HG03469 (cell line): ENCODE measurements around the gene SDK2.
"Not testable (repeated sequence)": the region's sequence is repeated elsewhere in the genome, so short reads cannot be mapped to it uniquely, and the experiment has no call there.

ENCODE experiments used
- ATAC-seq: cut with Tn5 transposase; IDR thresholded peaks from one replicate; pipeline ENCODE4 v1.9.1; 2021; ENCODE audit warnings: mild to moderate bottlenecking, moderate library complexity, moderate number of reproducible peaks; ENCODE audit not compliant: unreplicated experiment

The SDK2 gene

DNA sequence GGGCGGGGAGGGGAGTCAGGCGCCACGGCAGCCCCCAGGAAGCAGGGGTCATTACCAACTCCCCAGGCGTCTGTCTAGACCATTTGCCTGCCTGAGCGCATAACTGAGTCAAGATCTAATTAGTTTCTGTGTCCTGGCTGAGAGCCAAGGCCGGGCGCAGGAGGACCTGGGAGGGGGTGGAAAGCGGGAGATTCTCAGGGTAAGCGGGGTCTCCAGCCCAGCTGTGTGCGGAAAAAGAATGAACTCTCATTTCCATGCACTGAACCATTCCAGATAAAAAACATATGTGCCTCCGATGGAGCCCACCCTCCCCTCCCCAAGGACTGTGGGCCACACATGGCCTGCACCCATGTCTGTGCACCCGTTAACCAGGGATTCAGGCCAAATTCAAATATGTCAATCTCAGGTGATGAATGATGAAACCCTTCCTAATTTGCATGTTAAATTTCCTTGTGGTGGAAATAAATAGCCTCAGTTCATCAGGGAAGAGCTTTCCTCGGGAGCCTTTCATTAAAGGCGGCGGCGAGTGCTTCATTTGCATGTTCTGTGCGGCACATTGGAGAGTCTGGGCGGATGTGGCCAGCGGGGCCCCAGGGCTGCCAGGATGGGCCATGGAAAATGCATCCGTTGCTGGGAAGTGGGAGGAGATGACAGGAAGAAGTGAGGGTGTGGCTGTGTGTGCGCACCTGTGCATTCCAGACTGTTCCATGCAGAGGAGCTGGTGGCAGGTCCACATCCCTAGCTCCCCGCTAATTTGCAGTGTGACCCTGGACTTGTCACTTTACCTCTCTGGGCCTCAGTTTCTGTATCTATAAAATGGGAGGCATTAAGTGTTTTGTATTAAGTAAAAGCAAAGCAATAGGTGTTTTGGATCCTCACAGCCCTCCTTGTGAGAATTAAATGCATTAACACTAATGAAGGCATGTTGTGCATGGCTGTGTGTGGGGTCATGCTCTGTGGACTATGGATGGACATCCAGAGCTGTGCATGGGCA lies 151.1 kb downstream of the SDK2 start:
- ATAC-seq, result no peak

DNA sequence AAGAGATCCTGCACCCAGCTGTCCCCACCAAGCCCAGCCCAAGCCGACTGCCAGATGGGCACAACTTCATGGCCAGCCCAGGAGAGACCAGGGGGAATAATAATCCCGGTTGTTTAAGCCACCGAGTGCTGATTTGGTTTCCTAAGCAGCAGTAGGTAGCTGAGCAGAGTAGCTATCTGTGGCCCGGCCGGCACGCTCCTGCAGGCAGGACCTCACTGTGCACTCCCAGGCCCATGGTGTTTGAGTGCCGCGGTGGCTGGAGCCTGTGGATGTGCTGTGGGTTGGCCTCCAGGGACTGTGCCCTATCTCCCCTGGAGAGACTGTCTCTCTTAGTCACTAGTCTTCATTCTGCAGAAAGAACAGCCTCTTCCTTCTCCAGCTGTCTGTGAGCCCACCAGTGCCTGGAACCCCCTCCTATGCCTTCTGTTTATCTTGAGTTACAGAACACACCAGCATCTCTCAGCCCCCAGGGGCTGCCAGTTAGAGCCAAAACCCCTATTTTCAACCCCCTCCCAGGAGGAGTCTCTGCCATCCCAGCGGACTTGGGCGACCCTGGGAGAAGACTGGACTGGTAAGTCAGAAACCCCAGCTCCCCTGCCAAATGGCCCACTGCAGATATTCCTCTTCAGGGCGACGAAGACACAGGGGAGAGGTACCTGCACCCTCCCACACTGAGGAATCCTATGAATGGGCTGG lies 152.0 kb downstream of the SDK2 start:
- no peak for ATAC-seq

GRCh38 chr17:73491648-73492047 lies 152.6 kb downstream of the SDK2 start:
- ATAC-seq, result no peak

DNA sequence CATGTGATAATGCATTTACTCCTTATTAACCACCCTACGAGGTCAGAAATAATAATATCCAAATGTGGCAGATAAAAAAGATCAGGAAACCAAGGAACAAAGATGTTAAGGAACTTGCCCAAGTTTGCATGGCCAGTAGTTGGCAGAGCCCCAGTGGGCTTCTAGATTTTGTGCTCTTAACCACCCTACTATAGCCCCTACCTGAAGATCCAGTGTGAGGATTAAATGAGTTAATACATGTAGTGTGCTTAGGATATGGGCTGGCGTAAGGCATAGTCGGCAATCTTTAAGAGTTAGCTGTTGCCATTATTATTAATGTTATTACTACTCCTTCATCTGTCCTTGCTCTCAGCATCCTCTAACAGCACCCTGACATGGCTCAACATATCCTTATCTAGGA lies 153.4 kb downstream of the SDK2 start:
- ATAC-seq, result no peak

DNA sequence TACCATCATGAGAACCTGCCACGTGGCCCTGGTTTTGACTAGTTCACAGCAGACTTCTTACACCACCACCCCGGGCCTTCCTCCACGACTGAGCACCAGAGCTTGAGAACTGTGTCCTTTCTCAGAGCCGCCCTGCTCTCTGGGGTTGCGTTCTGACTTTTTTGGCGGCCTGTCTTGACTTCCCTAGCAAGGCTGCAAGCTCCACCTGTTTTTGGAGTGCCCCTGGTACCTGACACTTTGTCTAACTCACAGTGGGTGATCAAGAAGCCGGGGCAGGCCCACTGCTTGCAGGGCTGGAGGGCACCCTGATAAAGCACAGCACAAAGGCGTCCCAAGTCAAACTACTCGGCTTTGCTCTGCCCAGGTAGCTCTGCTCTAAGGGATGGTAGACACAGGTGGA lies 154.3 kb downstream of the SDK2 start:
- no peak for ATAC-seq

DNA sequence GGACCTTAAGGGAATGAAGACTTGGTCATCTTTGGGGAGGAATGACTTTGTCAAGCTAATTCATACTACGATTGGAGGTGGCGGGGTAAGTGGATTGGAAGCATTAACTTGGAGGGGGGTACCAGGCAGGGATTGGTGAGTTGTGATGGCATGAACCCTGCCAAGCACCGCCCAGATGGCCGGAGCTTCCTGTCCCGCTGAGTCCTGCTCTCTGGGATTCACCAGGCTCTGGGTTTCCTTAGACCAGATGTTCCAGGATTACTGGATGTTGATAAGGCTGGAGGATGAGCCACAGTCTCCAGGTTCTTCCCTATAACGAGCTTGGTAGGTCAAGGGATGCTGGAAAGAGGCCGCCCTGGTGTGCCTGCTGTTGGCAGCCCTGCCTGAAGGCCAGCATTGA lies 154.9 kb downstream of the SDK2 start:
- ATAC-seq, result no peak

- ATAC-seq, result no peak
Observed at GRCh38 chr17:73485130-73485529, 159.1 kb downstream of the SDK2 start.

- ATAC-seq, result no peak
Observed at GRCh38 chr17:73482894-73483293, 161.4 kb downstream of the SDK2 start.

- ATAC-seq, result no peak
Observed at GRCh38 chr17:73482251-73482716, 162.0 kb downstream of the SDK2 start.

GRCh38 chr17:73481676-73482075 lies 162.6 kb downstream of the SDK2 start:
- no peak for ATAC-seq

DNA sequence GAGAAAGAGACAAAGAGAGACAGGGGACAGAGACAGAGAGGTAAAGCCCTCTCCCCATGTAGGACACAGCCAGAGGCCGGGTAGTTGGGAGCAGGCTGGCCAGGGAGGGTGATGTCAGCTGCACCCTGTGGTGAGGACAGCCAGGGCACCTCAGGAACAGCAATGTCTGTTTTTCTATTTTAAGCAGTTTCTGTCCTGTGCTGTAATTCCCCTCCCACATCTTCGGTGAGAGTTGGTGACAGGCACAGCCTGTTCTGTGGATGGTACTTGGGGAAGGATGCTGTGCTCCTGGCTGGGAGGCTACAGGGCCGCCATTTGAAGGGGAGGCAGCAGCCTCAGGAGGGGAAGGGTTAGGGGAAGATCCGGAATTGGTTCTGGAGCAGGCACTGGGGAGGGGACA lies 163.5 kb downstream of the SDK2 start:
- ATAC-seq, result no peak

GRCh38 chr17:73478768-73479424 lies 165.3 kb downstream of the SDK2 start:
- no peak for ATAC-seq

- no peak for ATAC-seq
Observed at GRCh38 chr17:73478334-73478733, 165.9 kb downstream of the SDK2 start.

DNA sequence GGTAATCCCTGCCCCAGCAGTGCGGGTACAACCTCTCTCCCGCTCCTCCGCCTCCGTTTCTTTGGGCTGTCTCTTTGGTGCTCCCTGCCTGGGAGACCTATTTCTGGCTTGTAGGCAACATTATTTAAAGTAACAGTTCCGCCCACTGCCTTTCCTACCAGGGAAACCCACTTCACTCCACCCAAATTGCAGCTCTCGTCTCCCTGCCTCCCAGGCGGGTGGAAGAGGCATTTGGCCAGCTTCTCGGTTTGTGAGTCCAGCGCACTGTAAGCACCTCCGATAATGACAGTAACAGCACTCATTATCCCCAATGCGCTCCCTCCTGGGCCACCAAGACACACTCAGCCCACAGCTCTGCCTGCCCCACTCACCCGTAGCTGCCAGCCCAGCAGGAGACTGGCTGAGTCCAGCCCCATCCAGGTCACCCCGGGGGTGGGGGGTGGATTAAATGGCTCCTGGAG lies 167.3 kb downstream of the SDK2 start:
- ATAC-seq, result no peak

DNA sequence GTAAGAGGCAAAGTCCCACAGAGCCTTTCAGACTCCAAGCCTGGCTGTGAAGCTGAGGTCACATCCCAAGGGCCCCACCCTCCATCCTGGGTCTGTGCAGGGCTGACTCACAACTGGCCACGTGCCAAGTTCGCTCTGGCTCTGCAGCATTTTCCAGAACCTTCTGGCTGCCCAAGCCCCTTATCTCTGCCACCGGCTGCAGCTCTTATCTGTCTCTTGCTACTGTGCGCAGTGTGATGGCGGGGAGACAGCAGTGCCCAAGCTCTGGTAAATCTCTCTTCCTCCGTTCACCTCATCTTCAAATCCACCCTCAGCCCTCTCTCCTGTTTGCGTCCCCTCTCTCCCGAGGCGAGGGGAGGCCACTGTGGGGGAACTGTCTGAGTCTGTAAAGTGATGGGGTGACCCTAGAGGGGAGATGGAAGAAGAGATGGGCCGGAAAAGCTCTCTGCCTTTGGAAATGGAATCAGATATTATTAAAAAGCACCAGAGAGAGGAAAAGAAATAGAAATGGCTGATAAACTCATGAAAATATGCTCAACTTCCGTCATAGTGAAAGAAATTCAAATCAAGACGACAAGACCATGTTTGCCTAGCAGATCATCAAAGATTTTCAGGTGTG lies 169.8 kb downstream of the SDK2 start:
- ATAC-seq, result no peak

DNA sequence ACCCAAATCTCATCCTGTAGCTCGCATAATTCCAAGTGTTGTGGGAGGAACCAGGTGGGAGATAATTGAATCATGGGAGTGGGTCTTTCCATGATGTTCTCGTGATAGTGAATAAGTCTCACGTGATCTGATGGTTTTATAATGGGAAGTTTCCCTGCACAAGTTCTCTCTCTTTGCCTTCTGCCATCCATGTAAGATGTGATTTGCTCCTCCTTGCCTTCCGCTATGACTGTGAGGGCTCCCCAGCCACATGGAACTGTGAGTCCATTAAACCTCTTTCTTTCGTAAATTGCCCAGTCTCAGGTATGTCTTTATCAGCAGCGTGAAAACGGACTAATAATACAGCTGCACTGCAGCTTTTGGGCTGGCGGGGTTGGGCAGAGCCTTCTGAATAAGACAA lies 171.5 kb downstream of the SDK2 start:
- ATAC-seq, result not testable (repeated sequence)

- no peak for ATAC-seq
Observed at GRCh38 chr17:73471924-73472323, 172.3 kb downstream of the SDK2 start.

- no peak for ATAC-seq
Observed at GRCh38 chr17:73470316-73470826, 173.9 kb downstream of the SDK2 start.

DNA sequence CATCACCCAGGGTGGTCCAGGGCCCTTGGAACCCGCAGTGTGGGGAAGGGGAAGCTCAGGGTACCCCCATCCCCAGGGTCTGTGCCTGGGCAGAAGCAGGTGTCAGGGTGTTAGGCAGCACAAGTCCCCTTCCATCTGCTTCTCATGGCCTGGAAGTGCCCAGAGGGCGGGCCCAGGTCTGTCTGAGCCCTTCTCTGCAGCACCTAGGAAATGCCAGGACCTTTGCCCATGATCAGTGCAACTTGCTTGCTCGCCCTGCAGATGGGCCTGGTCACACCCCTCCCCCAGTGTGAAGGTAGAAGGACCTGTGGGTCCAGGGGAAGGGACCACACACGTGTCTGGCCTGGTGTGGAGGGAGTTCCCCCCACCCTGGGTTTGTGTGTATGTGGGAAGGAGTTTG lies 174.9 kb downstream of the SDK2 start:
- no peak for ATAC-seq

DNA sequence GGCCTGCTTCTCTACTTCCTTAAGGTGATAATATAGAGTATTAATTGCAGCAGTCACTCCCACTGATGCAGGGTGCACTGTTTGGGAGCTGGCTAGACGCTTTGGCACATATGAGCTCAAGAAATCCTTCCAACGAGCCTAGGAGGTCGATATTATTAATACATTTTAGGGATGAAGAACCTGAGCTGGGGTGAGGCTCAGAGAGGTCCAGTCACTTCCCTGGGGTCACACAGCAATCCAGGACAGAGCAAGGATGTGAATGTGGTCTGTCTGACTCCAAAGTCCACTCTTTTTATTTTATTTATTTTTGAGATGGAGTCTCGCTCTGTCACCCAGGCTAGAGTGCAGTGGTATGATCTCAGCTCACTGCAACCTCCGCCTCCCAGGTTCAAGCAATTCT lies 176.0 kb downstream of the SDK2 start:
- no peak for ATAC-seq

- ATAC-seq, result no peak
Observed at GRCh38 chr17:73467651-73468050, 176.6 kb downstream of the SDK2 start.
